IMR-90 (cell line): ENCODE measurements around the gene FOXK2. TPM values are rescaled to one million over a fixed set of nuclear protein-coding genes. Genes with fewer than 3 reads are reported as not detected.
A peak's percentile ranks its signal among the peaks of the same experiment; 100 is the strongest.

ENCODE experiments used
- ATAC-seq: fragments of 200-7000 bp; cut with Tn5 transposase; 2 replicates; pipeline ENCODE4 v1.9.1; 2020; ENCODE audit warnings: low read depth, mild to moderate bottlenecking, moderate library complexity
- BruUV-seq: library from RNA; stranded (reverse); fragments of 400-500 nt; replicated peaks from 2 replicates; lab custom pipeline; 2021; lab: Mats Ljungman, UMichigan
- CTCF ChIA-PET: fragments of 300-600 bp; formaldehyde crosslinking; extraction: SDS; loops from one replicate; lab custom pipeline; 2021; ENCODE audit warnings: antibody characterized with exemption; lab: Yijun Ruan, JAX
- POLR2A ChIA-PET: fragments of 300-600 bp; sonication (Branson Sonifier 250); formaldehyde crosslinking; loops from one replicate; lab custom pipeline; 2022; ENCODE audit warnings: antibody characterized with exemption; ENCODE audit not compliant: unreplicated experiment; lab: Charles Lee
- DNase-seq: peaks from one replicate; pipeline ENCODE4 v3.0.0; 2013
- H2AFZ ChIP-seq: replicated peaks from 2 replicates; pipeline ENCODE3; 2013; ENCODE audit warnings: low read length, mild to moderate bottlenecking; ENCODE audit not compliant: poor library complexity
- H2AK5ac ChIP-seq: 2 replicates; pipeline ENCODE4 v1.6.1; 2013; ENCODE audit warnings: low read depth, low read length, inconsistent platforms
- H2AK9ac ChIP-seq: replicated peaks from 2 replicates; pipeline ENCODE3; 2013; ENCODE audit warnings: mild to moderate bottlenecking, low read depth, low read length, moderate library complexity; ENCODE audit not compliant: poor library complexity
- H2BK120ac ChIP-seq: 2 replicates; pipeline ENCODE4 v1.6.1; 2013; ENCODE audit warnings: low read depth, low read length, inconsistent platforms
- H2BK15ac ChIP-seq: 3 replicates; pipeline ENCODE4 v1.6.1; 2013; ENCODE audit warnings: low read depth, low read length, inconsistent platforms
- H2BK20ac ChIP-seq: 2 replicates; pipeline ENCODE4 v1.6.1; 2013; ENCODE audit warnings: low read depth, mild to moderate bottlenecking, inconsistent platforms, low read length, moderate library complexity
- H2BK5ac ChIP-seq: 2 replicates; pipeline ENCODE4 v1.6.1; 2013; ENCODE audit warnings: mild to moderate bottlenecking, low read depth, low read length, inconsistent platforms; ENCODE audit not compliant: poor library complexity, severe bottlenecking
- H3K14ac ChIP-seq: replicated peaks from 2 replicates; pipeline ENCODE4 v1.6.1; 2013; ENCODE audit warnings: low read depth, low read length, inconsistent platforms
- H3K18ac ChIP-seq: 2 replicates; pipeline ENCODE4 v1.6.1; 2013; ENCODE audit warnings: low read depth, low read length, control low read depth
- H3K23ac ChIP-seq: 2 replicates; pipeline ENCODE4 v1.6.1; 2013; ENCODE audit warnings: low read depth, low read length, inconsistent platforms
- H3K27ac ChIP-seq: 2 replicates; pipeline ENCODE4 v1.5.1; 2013; ENCODE audit warnings: mild to moderate bottlenecking, control low read depth, low read length; ENCODE audit not compliant: insufficient read depth
- H3K27me3 ChIP-seq: 2 replicates; pipeline ENCODE4 v1.6.1; 2013; ENCODE audit warnings: low read length; ENCODE audit not compliant: control insufficient read depth, insufficient read depth
- H3K36me3 ChIP-seq: 2 replicates; pipeline ENCODE4 v1.6.1; 2013; ENCODE audit warnings: low read length, mixed read lengths; ENCODE audit not compliant: control insufficient read depth, insufficient read depth
- H3K4ac ChIP-seq: 2 replicates; pipeline ENCODE4 v1.6.1; 2013; ENCODE audit warnings: low read depth, low read length, inconsistent platforms
- H3K4me1 ChIP-seq: 2 replicates; pipeline ENCODE4 v1.6.1; 2013; ENCODE audit warnings: low read length, mixed read lengths; ENCODE audit not compliant: control insufficient read depth, insufficient read depth
- H3K4me2 ChIP-seq: 2 replicates; pipeline ENCODE4 v1.6.1; 2013; ENCODE audit warnings: low read depth, mild to moderate bottlenecking, control low read depth, low read length, moderate library complexity
- H3K4me3 ChIP-seq: 2 replicates; pipeline ENCODE4 v1.5.1; 2013; ENCODE audit warnings: low read depth, mild to moderate bottlenecking, control low read depth, low read length, moderate library complexity; ENCODE audit not compliant: insufficient read depth
- H3K56ac ChIP-seq: 2 replicates; pipeline ENCODE4 v1.6.1; 2013; ENCODE audit warnings: low read length, inconsistent platforms; ENCODE audit not compliant: insufficient read depth; ENCODE audit errors: extremely low read depth
- H3K79me1 ChIP-seq, 2 experiments: 2 replicates each; pipeline ENCODE4 v1.6.1; 2013; ENCODE audit warnings: low read length in 2 of 2, inconsistent platforms in 1 of 2, low read depth in 1 of 2
- H3K9ac ChIP-seq: 2 replicates; pipeline ENCODE4 v1.6.1; 2013; ENCODE audit warnings: low read depth, low read length, control low read depth
- H3K9me1 ChIP-seq: 2 replicates; pipeline ENCODE4 v1.6.1; 2013; ENCODE audit warnings: low read length, inconsistent platforms; ENCODE audit not compliant: insufficient read depth
- H3K9me3 ChIP-seq: 2 replicates; pipeline ENCODE4 v1.6.1; 2013; ENCODE audit warnings: low read length; ENCODE audit not compliant: control insufficient read depth, insufficient read depth
- H4K20me1 ChIP-seq: 2 replicates; pipeline ENCODE4 v1.6.1; 2013; ENCODE audit warnings: low read length, inconsistent platforms; ENCODE audit not compliant: insufficient read depth
- H4K5ac ChIP-seq: 2 replicates; pipeline ENCODE4 v1.6.1; 2013; ENCODE audit warnings: mild to moderate bottlenecking, low read depth, low read length, control low read depth
- H4K8ac ChIP-seq, 2 experiments: 2 replicates each; pipeline ENCODE4 v1.6.1; 2013; ENCODE audit warnings: low read depth in 2 of 2, low read length in 2 of 2, control low read depth in 1 of 2, inconsistent platforms in 1 of 2
- H4K91ac ChIP-seq: 2 replicates; pipeline ENCODE4 v1.6.1; 2013; ENCODE audit warnings: low read depth, low read length, inconsistent platforms; ENCODE audit not compliant: insufficient read depth
- NFE2L2 ChIP-seq: fragments of 150-350 bp; IDR thresholded peaks from 2 replicates; pipeline ENCODE4 v1.6.1; 2016; ENCODE audit warnings: low read depth, mild to moderate bottlenecking, low read length
- RFX5 ChIP-seq: IDR thresholded peaks from 2 replicates; pipeline ENCODE4 v1.8.0; 2012; ENCODE audit warnings: low read depth, mild to moderate bottlenecking, low read length, moderate library complexity
- WGBS, 2 experiments: methylation state at CpG; one replicate each; pipeline versions ENCODE4 v1.1.5 to v1.1.7; 2013; ENCODE audit warnings: missing lambda C conversion rate in 2 of 2; ENCODE audit not compliant: insufficient read length in 1 of 2; ENCODE audit errors: extremely low coverage in 2 of 2; 5-methylcytosine and 5-hydroxymethylcytosine counted together
- dilution Hi-C: fragments of 300-500 bp; cut with HindIII; formaldehyde crosslinking; loops from one replicate; pipeline ENCODE4 v1.14.3; 2018; ENCODE audit warnings: low sequenced_read_pairs; ENCODE audit not compliant: unreplicated experiment
- in situ Hi-C: fragments of 300-500 bp; cut with MboI; formaldehyde crosslinking; loops from 3 replicates; pipeline ENCODE4 v1.14.3; 2019; ENCODE audit warnings: low sequenced_read_pairs, inconsistent platforms, mixed read lengths
- intact Hi-C: fragments of 100-400 bp; cut with micrococcal nuclease; formaldehyde crosslinking; loops from 2 replicates; pipeline ENCODE4 v1.10.0; 2022
- polyA plus RNA-seq, 3 experiments: library from polyadenylated mRNA; depleted of rRNA; stranded (reverse); fragments of >200 nt; gene quantifications; 2 replicates each; pipeline ENCODE4 v1.2.3, GENCODE V29; 2012; ENCODE audit warnings: low replicate concordance in 1 of 3
- total RNA-seq: library from RNA; depleted of rRNA; stranded (reverse); fragments of >200 nt; gene quantifications from 2 replicates; pipeline ENCODE4 v1.2.3, GENCODE V29; 2012
- TF ChIP-seq, protein P1 (sequence below): conservative IDR thresholded peaks from 2 replicates; pipeline ENCODE4 v1.5.1; 2012; ENCODE audit warnings: mild to moderate bottlenecking, low read depth, low read length, improper control_type of control experiment

FOXK2 gene
- total and polyA plus RNA-seq, 2 of the 4 experiments (the other 2 are of a cell fraction) = 12.5 to 20.0 TPM

DNA sequence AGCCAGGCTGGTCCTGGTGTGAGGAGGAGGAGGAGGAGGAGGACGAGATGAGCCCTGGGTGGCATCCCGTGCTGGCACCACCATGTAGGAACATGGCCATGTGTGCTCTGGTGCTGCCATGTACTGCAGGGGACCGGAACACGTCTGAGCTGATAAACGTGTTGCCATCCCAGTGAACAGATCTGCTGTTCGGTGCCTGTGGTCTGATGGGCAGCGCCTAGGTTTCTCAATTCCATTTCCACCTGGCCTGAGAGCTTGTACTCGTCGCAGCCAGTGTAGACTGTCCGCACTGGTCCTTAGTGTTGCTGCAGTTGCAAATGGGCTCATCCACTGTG lies 28.4 kb upstream of the FOXK2 start:
- Histone ChIP-seq H3K14ac (no peak overlapping the region), H3K4me3 (no peak overlapping the region), H2AK5ac (no peak overlapping the region; the same call in 1 of the 2 replicates), H4K20me1 (peaks cover 12% of the 10 kb centered on the region; the same call in 1 of the 2 replicates), H3K18ac (no peak overlapping the region), H3K23ac (no peak overlapping the region), H4K8ac (no peak overlapping the region), H2AK9ac (peak overlapping the region; percentile 17), H4K91ac (no peak overlapping the region), H2BK20ac (no peak overlapping the region), H3K9ac (no peak overlapping the region), H3K56ac (no peak overlapping the region), H3K4me2 (no peak overlapping the region), H3K4me1 (peaks cover 11% of the 10 kb centered on the region), H3K9me3 (no peaks in the 10 kb centered on the region), H2BK120ac (no peak overlapping the region), H2AFZ (no peak overlapping the region), H2BK15ac (no peak overlapping the region), H3K27ac (no peak overlapping the region), H3K36me3 (peaks cover 20% of the 10 kb centered on the region), H3K9me1 (peaks cover 8% of the 10 kb centered on the region), H4K5ac (no peak overlapping the region), H3K79me1 (peaks cover 0 to 5% of the 10 kb centered on the region in 2 experiments; a peak in 1 of 4 replicates), H3K4ac (no peak overlapping the region), H2BK5ac (no peak overlapping the region), H3K27me3 (no peaks in the 10 kb centered on the region)
- dilution Hi-C loops = no loop called here
- ChIA-PET CTCF (no interaction called here), POLR2A (no interaction called here)
- WGBS, 2 experiments = 92% methylated on average over 6 of the region's 10 CpGs; no CpG with 5 or more reads in 1 of the 2 experiments
- no TSS peak for BruUV-seq
- DNase-seq (no peak), ATAC-seq (no peak)
- intact Hi-C loops = loop anchor here (5.0 kb wide), 1 partner anchor 61 kb away; no protein-coding TSS in a partner anchor
- in situ Hi-C loops = no loop called here
- TF ChIP-seq, protein P1, sequence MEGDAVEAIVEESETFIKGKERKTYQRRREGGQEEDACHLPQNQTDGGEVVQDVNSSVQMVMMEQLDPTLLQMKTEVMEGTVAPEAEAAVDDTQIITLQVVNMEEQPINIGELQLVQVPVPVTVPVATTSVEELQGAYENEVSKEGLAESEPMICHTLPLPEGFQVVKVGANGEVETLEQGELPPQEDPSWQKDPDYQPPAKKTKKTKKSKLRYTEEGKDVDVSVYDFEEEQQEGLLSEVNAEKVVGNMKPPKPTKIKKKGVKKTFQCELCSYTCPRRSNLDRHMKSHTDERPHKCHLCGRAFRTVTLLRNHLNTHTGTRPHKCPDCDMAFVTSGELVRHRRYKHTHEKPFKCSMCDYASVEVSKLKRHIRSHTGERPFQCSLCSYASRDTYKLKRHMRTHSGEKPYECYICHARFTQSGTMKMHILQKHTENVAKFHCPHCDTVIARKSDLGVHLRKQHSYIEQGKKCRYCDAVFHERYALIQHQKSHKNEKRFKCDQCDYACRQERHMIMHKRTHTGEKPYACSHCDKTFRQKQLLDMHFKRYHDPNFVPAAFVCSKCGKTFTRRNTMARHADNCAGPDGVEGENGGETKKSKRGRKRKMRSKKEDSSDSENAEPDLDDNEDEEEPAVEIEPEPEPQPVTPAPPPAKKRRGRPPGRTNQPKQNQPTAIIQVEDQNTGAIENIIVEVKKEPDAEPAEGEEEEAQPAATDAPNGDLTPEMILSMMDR = no peak
- TF ChIP-seq RFX5 = no peak
- TF ChIP-seq NFE2L2 = no peak
